ENCODE results near the gene ZDHHC1.

Gene ZDHHC1

GRCh38 chr16:67447508-67448076 is 31.3 kb upstream of the ZDHHC1 start:
- peak in 5 of 51 donors; percentile 13 to 35 (median 22) for DNase-seq

GRCh38 chr16:67446968-67447507 is 30.8 kb upstream of the ZDHHC1 start:
- no peak for DNase-seq

- peak in 8 of 51 donors; percentile 2 to 26 (median 12) for DNase-seq
Observed at GRCh38 chr16:67445913-67446907, 29.9 kb upstream of the ZDHHC1 start.

- DNase-seq, result no peak
Observed at GRCh38 chr16:67445441-67445912, 29.2 kb upstream of the ZDHHC1 start.

GRCh38 chr16:67445126-67445426 is 28.8 kb upstream of the ZDHHC1 start:
- no peak for DNase-seq

- DNase-seq, result no peak
Observed at GRCh38 chr16:67444259-67445125, 28.2 kb upstream of the ZDHHC1 start.

- DNase-seq, result no peak
Observed at GRCh38 chr16:67443265-67443664, 27.0 kb upstream of the ZDHHC1 start.

GRCh38 chr16:67442581-67443255 is 26.4 kb upstream of the ZDHHC1 start:
- DNase-seq, result no peak

GRCh38 chr16:67441907-67442306 is 25.6 kb upstream of the ZDHHC1 start:
- DNase-seq, result no peak

- DNase-seq, result peak in 23 of 51 donors; percentile 4 to 62 (median 30)
Observed at GRCh38 chr16:67441271-67441753, 25.0 kb upstream of the ZDHHC1 start.

GRCh38 chr16:67438824-67439393 is 22.6 kb upstream of the ZDHHC1 start:
- DNase-seq, result no peak

- DNase-seq, result no peak
Observed at GRCh38 chr16:67438098-67438791, 22.0 kb upstream of the ZDHHC1 start.

- no peak for DNase-seq
Observed at GRCh38 chr16:67437513-67437912, 21.2 kb upstream of the ZDHHC1 start.

- no peak for DNase-seq
Observed at GRCh38 chr16:67436640-67437193, 20.4 kb upstream of the ZDHHC1 start.

GRCh38 chr16:67435758-67436164 is 19.5 kb upstream of the ZDHHC1 start:
- no peak for DNase-seq

GRCh38 chr16:67433131-67433719 is 16.9 kb upstream of the ZDHHC1 start:
- no peak for DNase-seq

- DNase-seq, result no peak
Observed at GRCh38 chr16:67432506-67432890, 16.2 kb upstream of the ZDHHC1 start.

GRCh38 chr16:67431775-67432505 is 15.7 kb upstream of the ZDHHC1 start:
- no peak for DNase-seq

All from hypothalamus (tissue), 51 donors.